WTC11 (cell line): ENCODE data around the gene PTCH1.

Source experiments
- ATF1 ChIP-seq: sonication (generic); formaldehyde crosslinking; IDR thresholded peaks from 2 replicates; pipeline ENCODE4 v1.8.1; 2023; ENCODE audit warnings: mild to moderate bottlenecking, moderate library complexity, missing genetic modification reagents
- CREB1 ChIP-seq: sonication (generic); formaldehyde crosslinking; IDR thresholded peaks from 2 replicates; pipeline ENCODE4 v1.8.0; 2023; ENCODE audit warnings: mild to moderate bottlenecking, missing genetic modification reagents
- ETV6 ChIP-seq: sonication (generic); formaldehyde crosslinking; IDR thresholded peaks from 2 replicates; pipeline ENCODE4 v1.8.1; 2022; ENCODE audit warnings: mild to moderate bottlenecking, missing genetic modification reagents
- HMGA2 ChIP-seq: fragments of 250-450 bp; sonication (Bioruptor Pico); IDR thresholded peaks from 2 replicates; pipeline ENCODE4 v1.4.0; 2021; ENCODE audit warnings: mild to moderate bottlenecking, moderate library complexity
- HMGXB4 ChIP-seq: sonication (generic); formaldehyde crosslinking; IDR thresholded peaks from 2 replicates; pipeline ENCODE4 v1.8.1; 2023; ENCODE audit warnings: mild to moderate bottlenecking, moderate library complexity, missing genetic modification reagents
- JUN ChIP-seq: sonication (generic); formaldehyde crosslinking; IDR thresholded peaks from 2 replicates; pipeline ENCODE4 v1.8.0; 2023; ENCODE audit warnings: mild to moderate bottlenecking, missing genetic modification reagents
- MXD4 ChIP-seq: fragments of 250-450 bp; sonication (Bioruptor Pico); IDR thresholded peaks from 2 replicates; pipeline ENCODE4 v1.8.0; 2021; ENCODE audit warnings: mild to moderate bottlenecking, moderate library complexity, borderline replicate concordance
- PREB ChIP-seq: sonication (generic); formaldehyde crosslinking; IDR thresholded peaks from 2 replicates; pipeline ENCODE4 v1.8.1; 2022; ENCODE audit warnings: mild to moderate bottlenecking, missing genetic modification reagents, moderate library complexity, borderline replicate concordance
- SP1 ChIP-seq: sonication (generic); formaldehyde crosslinking; conservative IDR thresholded peaks from 2 replicates; pipeline ENCODE4 v1.8.1; 2022; ENCODE audit warnings: missing genetic modification reagents
- TCF7 ChIP-seq: sonication (generic); formaldehyde crosslinking; IDR thresholded peaks from 2 replicates; pipeline ENCODE4 v1.8.0; 2022; ENCODE audit warnings: mild to moderate bottlenecking, low read depth, missing genetic modification reagents, moderate library complexity
- TEAD4 ChIP-seq: sonication (generic); formaldehyde crosslinking; IDR thresholded peaks from 2 replicates; pipeline ENCODE4 v1.8.0; 2022; ENCODE audit warnings: mild to moderate bottlenecking, missing genetic modification reagents
- ZNF121 ChIP-seq: sonication (generic); formaldehyde crosslinking; IDR thresholded peaks from 2 replicates; pipeline ENCODE4 v1.8.0; 2023; ENCODE audit warnings: missing genetic modification reagents
- ZSCAN18 ChIP-seq: fragments of 250-450 bp; sonication (Bioruptor Pico); IDR thresholded peaks from 2 replicates; pipeline ENCODE4 v2.1.2; 2022; ENCODE audit warnings: mild to moderate bottlenecking, moderate library complexity
- TF ChIP-seq, protein P1 (sequence below): fragments of 200-600 bp; IDR thresholded peaks from 2 replicates; pipeline ENCODE4 v1.8.0; 2022; ENCODE audit warnings: antibody characterized with exemption

- TF ChIP-seq, protein P1, sequence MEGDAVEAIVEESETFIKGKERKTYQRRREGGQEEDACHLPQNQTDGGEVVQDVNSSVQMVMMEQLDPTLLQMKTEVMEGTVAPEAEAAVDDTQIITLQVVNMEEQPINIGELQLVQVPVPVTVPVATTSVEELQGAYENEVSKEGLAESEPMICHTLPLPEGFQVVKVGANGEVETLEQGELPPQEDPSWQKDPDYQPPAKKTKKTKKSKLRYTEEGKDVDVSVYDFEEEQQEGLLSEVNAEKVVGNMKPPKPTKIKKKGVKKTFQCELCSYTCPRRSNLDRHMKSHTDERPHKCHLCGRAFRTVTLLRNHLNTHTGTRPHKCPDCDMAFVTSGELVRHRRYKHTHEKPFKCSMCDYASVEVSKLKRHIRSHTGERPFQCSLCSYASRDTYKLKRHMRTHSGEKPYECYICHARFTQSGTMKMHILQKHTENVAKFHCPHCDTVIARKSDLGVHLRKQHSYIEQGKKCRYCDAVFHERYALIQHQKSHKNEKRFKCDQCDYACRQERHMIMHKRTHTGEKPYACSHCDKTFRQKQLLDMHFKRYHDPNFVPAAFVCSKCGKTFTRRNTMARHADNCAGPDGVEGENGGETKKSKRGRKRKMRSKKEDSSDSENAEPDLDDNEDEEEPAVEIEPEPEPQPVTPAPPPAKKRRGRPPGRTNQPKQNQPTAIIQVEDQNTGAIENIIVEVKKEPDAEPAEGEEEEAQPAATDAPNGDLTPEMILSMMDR, result no peak
- TF ChIP-seq PREB (CRISPR knock-in tag) (no peak), ZSCAN18 (CRISPR knock-in tag) (no peak), TEAD4 (CRISPR knock-in tag) (no peak), TCF7 (CRISPR knock-in tag) (no peak), SP1 (CRISPR knock-in tag) (no peak), MXD4 (CRISPR knock-in tag) (no peak), HMGXB4 (CRISPR knock-in tag) (no peak), HMGA2 (CRISPR knock-in tag) (no peak), ZNF121 (CRISPR knock-in tag) (no peak), ATF1 (CRISPR knock-in tag) (no peak), JUN (no peak), ETV6 (CRISPR knock-in tag) (no peak), CREB1 (no peak)
Measured at GRCh38 chr9:95449016-95449415, 67.8 kb downstream of the PTCH1 start.
